CD8-positive, alpha-beta memory T cell (primary cell): ENCODE measurements around the gene TTLL9. TPM values are rescaled to one million over a fixed set of nuclear protein-coding genes. Genes with fewer than 3 reads are reported as not detected.

Source experiments
- CTCF ChIA-PET: fragments of 350-600 bp; sonication (Branson Sonifier 250); formaldehyde crosslinking; loops from one replicate; lab custom pipeline; 2021; ENCODE audit warnings: antibody characterized with exemption; lab: Charles Lee
- POLR2A ChIA-PET: fragments of 350-600 bp; sonication (Branson Sonifier 250); formaldehyde crosslinking; loops from one replicate; lab custom pipeline; 2021; ENCODE audit warnings: antibody characterized with exemption; lab: Charles Lee
- DNase-seq, 5 donors: peaks; one replicate each; pipeline versions ENCODE4 v3.0.0 to v3.0.0-alpha.2; 2020 to 2022; ENCODE audit warnings: mixed read lengths in 1 of 5
- H3K27ac ChIP-seq: one replicate; pipeline ENCODE4 v1.7.0; 2013; ENCODE audit warnings: low read depth, mild to moderate bottlenecking, low read length, moderate library complexity
- H3K27me3 ChIP-seq: 2 replicates; pipeline ENCODE4 v1.7.0; 2013; ENCODE audit warnings: low read length, mild to moderate bottlenecking; ENCODE audit not compliant: insufficient read depth, poor library complexity, severe bottlenecking
- H3K36me3 ChIP-seq: 2 replicates; pipeline ENCODE4 v1.7.0; 2013; ENCODE audit warnings: mild to moderate bottlenecking, low read length, moderate library complexity; ENCODE audit not compliant: insufficient read depth
- H3K4me1 ChIP-seq: 2 replicates; pipeline ENCODE4 v1.7.0; 2013; ENCODE audit warnings: mild to moderate bottlenecking, low read length, moderate library complexity; ENCODE audit not compliant: insufficient read depth
- H3K4me3 ChIP-seq: 2 replicates; pipeline ENCODE4 v1.7.0; 2013; ENCODE audit warnings: mild to moderate bottlenecking, low read length
- H3K9me3 ChIP-seq: 2 replicates; pipeline ENCODE4 v1.7.0; 2013; ENCODE audit warnings: mild to moderate bottlenecking, low read length
- H3K27ac Mint-ChIP-seq, 8 donors: one replicate each; pipeline ENCODE4 v1.8.0; 2020 to 2021; ENCODE audit warnings: mixed read lengths in 8 of 8, mild to moderate bottlenecking in 6 of 8, inconsistent platforms in 3 of 8, moderate library complexity in 3 of 8
- H3K27me3 Mint-ChIP-seq, 2 donors: one replicate each; pipeline ENCODE4 v1.8.0; 2020 to 2021; ENCODE audit warnings: mixed read lengths in 2 of 2, mild to moderate bottlenecking in 1 of 2, moderate library complexity in 1 of 2
- H3K36me3 Mint-ChIP-seq, 3 donors: one replicate each; pipeline ENCODE4 v1.8.0; 2020 to 2021; ENCODE audit warnings: mixed read lengths in 3 of 3, inconsistent platforms in 1 of 3, mild to moderate bottlenecking in 1 of 3
- H3K4me1 Mint-ChIP-seq, 3 donors: one replicate each; pipeline ENCODE4 v1.8.0; 2020 to 2021; ENCODE audit warnings: mixed read lengths in 3 of 3, inconsistent platforms in 1 of 3, mild to moderate bottlenecking in 1 of 3
- H3K4me3 Mint-ChIP-seq, 7 donors: one replicate each; pipeline ENCODE4 v1.8.0; 2020 to 2021; ENCODE audit warnings: mixed read lengths in 7 of 7, mild to moderate bottlenecking in 6 of 7, moderate library complexity in 4 of 7, inconsistent platforms in 2 of 7
- H3K9me3 Mint-ChIP-seq, 5 donors: one replicate each; pipeline ENCODE4 v1.8.0; 2020 to 2022; ENCODE audit warnings: mixed read lengths in 5 of 5, mild to moderate bottlenecking in 3 of 5, moderate library complexity in 2 of 5, inconsistent platforms in 1 of 5
- polyA plus RNA-seq: library from polyadenylated mRNA; unstranded; fragments of 300-500 nt; fragmentation: Illumina TruSeq; gene quantifications from one replicate; pipeline ENCODE4 v1.2.3, GENCODE V29; 2021
- total RNA-seq, 2 experiments: library from RNA; stranded (reverse); gene quantifications; one replicate each; pipeline ENCODE4 v1.2.3, GENCODE V29; 2021

TTLL9 gene
- total and polyA plus RNA-seq, 3 experiments from 2014 or later, result not detected

DNA sequence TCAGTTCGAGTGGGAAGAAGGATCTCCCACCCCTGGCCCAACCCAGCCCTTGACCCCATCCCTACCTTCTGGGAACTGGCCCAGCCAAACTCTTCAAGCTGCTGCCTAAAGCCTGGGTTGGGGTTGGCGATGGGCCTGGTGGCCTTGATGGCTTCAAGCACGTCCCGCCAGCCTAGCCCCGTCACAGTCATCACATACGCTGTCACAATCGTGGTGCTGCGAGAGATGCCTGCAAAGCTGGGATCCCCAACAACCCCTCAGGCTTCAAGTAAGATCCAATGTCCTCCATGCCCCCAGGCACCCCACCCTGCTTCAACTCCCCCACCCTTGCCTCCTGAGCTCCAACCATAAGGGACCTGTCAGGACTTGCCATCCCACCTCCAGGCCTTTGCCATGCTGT, 7.9 kb upstream of the TTLL9 start:
- POLR2A ChIA-PET, result no interaction called here

DNA sequence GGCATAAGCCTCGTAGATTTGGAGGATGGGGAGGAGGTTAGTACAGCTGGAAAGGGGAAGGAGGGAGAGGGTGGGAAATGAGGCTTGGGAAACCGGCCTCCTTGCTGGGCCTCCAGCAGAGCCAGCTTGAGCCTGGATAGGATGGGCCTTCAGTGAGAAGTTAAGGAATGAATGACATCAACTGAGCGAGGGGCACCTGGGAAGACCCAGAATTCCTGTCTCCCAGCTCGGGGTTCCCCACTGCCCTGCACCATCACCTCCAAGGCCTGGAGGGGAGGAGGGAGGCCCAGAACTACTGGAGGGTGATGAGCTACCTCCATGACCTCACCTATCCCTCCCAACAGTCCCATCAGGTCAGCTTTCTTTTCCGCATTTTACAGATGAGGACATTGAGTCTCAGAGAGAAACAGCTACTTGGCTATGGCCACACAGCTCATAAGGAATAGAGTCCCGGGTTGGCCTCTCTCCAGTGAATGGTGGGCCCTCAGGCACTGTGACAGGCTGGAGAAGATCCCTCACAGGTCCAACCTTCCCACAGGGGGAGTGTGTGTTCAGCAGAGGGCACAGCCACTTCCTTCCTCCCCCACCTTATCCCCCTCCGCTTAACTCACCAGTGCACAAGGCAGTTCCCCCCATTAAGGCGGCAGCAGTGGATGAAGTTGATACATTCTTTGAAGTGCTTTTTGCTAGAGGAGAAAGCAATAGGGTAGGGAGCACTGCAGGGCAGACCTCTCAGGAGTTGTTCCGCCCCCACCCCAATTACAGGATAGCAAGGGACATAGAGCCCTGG, 6.9 kb upstream of the TTLL9 start:
- no peaks in the 10 kb centered on the region for H3K9me3 Mint-ChIP-seq
- Histone ChIP-seq H3K36me3 (no peaks in the 10 kb centered on the region), H3K9me3 (no peaks in the 10 kb centered on the region), H3K27ac (no peak overlapping the region), H3K4me1 (peaks cover 7% of the 10 kb centered on the region), H3K27me3 (no peaks in the 10 kb centered on the region), H3K4me3 (no peak overlapping the region)
- no peak overlapping the region for H3K27ac Mint-ChIP-seq
- peaks cover 0 to 17% (median 5%) of the 10 kb centered on the region in 3 donors for H3K4me1 Mint-ChIP-seq
- peak overlapping the region in 1 of 7 donors; percentile 8 for H3K4me3 Mint-ChIP-seq
- peaks cover 13 to 16% of the 10 kb centered on the region in 2 donors for H3K27me3 Mint-ChIP-seq
- CTCF ChIA-PET, result interaction anchor here (1.1 to 1.6 kb wide), 2 partner anchors 11 to 17 kb away, joined by 4 read pairs; no protein-coding TSS in a partner anchor
- no peaks in the 10 kb centered on the region for H3K36me3 Mint-ChIP-seq
- POLR2A ChIA-PET, result no interaction called here
- no peak for DNase-seq

More for the DNA sequence above, 7.9 kb upstream of the TTLL9 start:
- Histone ChIP-seq H3K27me3 (peaks cover 7% of the 10 kb centered on the region), H3K9me3 (no peaks in the 10 kb centered on the region), H3K4me3 (no peak overlapping the region), H3K4me1 (peaks cover 7% of the 10 kb centered on the region), H3K36me3 (no peaks in the 10 kb centered on the region), H3K27ac (no peak overlapping the region)
- H3K27ac Mint-ChIP-seq, result peak overlapping the region in 1 of 8 donors; percentile 90
- peak overlapping the region in 3 of 7 donors; percentile 35 to 74 (median 41) for H3K4me3 Mint-ChIP-seq
- DNase-seq, result no peak
- peaks cover 0 to 17% (median 5%) of the 10 kb centered on the region in 3 donors for H3K4me1 Mint-ChIP-seq
- CTCF ChIA-PET, result interaction anchor here (1.1 to 1.6 kb wide), 2 partner anchors 10 to 16 kb away, joined by 4 read pairs; no protein-coding TSS in a partner anchor
- H3K27me3 Mint-ChIP-seq, result peaks cover 11 to 13% of the 10 kb centered on the region in 2 donors
- no peaks in the 10 kb centered on the region for H3K36me3 Mint-ChIP-seq
- H3K9me3 Mint-ChIP-seq, result no peaks in the 10 kb centered on the region

DNA sequence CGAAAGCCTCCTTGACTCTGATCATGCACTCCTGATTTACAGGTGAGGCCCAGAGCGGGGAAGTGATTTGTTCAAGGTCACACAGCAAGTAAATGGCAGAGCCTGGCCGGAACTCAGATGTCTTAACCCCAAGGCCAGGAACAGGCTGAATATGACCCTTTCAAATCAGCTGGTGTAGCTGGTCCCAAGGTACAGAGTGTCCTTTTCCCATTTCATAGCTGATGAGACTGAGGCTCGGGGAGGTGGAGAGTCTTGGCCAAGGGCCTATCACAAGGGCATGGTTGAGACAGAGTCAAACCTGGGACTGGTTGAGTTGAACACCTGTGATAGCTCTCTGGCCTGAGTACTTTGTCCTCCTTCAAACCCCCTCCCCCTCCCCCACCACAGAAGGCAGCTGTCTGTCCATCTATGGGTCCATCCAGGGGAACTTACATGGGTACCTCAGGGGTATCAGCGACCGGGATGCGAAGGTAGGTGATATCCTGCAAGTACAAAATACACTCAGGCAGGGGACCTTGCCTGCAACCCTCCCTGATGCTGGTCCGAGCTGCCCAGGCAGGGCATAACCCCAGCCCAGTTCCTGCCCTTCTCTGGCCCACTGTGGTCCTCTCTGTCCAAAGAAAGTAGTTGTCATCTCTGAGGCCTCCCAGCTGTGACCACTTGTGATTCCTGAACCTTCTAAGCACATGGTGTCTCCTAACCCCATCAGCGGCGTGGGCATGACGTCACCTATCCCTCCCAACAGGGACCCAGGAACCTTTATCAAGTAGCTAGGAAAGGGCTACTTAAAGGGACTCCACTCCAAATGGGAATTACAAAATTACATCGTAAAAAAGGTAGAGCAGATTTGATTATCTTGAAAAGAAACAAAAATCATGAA, 5.7 kb upstream of the TTLL9 start:
- Histone ChIP-seq H3K36me3 (no peaks in the 10 kb centered on the region), H3K27ac (no peak overlapping the region), H3K4me1 (peaks cover 11% of the 10 kb centered on the region), H3K27me3 (peaks cover 11% of the 10 kb centered on the region), H3K9me3 (no peaks in the 10 kb centered on the region), H3K4me3 (no peak overlapping the region)
- DNase-seq, result no peak
- peaks cover 4 to 22% (median 7%) of the 10 kb centered on the region in 3 donors for H3K4me1 Mint-ChIP-seq
- H3K4me3 Mint-ChIP-seq, result no peak overlapping the region
- ChIA-PET POLR2A (no interaction called here), CTCF (interaction anchor here (0.9 to 1.3 kb wide), 2 partner anchors 12 to 87 kb away, joined by 3 read pairs; partner anchors contain the start of gene PDRG1)
- H3K9me3 Mint-ChIP-seq, result peaks cover 0 to 1% (median 0%) of the 10 kb centered on the region in 5 donors
- peak overlapping the region in 1 of 8 donors; percentile 36 for H3K27ac Mint-ChIP-seq
- peaks cover 21 to 27% of the 10 kb centered on the region in 2 donors for H3K27me3 Mint-ChIP-seq
- peaks cover 0 to under 1% (median 0%) of the 10 kb centered on the region in 3 donors for H3K36me3 Mint-ChIP-seq

DNA sequence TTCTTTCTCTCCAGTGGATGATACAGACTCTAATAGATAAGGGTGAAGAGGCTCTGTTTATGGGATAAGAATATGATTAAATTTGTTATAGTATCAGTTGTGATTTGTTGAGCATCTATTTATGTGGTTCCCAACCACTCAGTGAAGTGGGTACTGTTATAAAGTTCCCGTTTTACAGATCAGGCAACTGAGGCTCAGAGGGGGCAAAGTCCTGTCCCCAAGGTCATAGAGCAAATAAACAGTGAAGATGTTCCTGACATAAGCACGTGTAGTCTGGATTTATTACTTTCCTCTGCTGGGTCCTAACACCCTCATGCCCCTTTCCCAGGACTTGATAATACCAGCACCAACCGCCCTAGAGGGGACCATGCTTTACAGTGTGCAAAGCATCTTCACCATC, 4.2 kb upstream of the TTLL9 start:
- peak overlapping the region in 1 of 7 donors; percentile 17 for H3K4me3 Mint-ChIP-seq
- no peak for DNase-seq
- POLR2A ChIA-PET, result no interaction called here

DNA sequence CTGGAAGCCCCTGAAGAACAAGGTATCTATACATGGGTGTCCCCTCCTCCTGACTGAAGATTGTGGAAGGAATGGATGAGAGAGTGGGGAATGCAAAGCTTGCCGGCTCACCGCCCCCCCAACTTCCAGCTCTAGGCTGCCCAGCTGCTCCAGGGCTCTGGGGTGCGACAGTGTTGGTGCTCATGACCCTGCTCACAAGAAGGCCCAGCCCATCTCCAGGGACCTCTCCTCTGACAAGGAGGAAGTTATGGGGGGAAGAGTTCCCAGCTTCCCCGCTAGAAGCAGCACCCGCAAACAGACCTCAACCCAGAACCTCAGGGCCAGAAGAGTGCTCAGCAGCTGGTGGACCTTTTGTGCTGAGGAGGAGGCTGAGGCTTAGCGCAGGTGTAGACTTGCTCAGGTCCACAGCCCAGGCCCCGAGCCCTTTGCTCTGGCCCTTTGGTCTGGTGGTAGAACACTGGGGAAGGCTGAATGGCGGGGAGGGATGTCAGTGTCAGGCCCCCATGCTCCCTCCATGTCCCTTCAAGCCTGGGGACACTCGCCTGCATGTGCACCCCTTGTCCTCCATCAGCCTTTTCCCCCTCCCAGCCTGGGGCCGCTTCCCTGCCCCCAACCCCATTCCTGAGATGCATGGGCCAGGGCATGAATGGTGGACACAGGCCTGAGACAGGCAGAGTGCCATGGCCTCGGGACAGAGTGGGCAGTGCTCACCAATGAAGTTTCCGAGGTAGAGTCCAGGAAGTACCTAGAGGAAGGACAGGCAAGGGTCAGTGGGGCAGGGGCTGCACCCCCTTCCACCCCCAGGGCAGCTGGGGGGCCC, 1.4 kb upstream of the TTLL9 start:
- peaks cover 24% of the 10 kb centered on the region for H3K27me3 ChIP-seq
- ChIA-PET CTCF (interaction anchor here (1.4 kb wide), 1 partner anchor 83 kb away, joined by 3 read pairs; the partner anchor contains the start of gene PDRG1), POLR2A (no interaction called here)
- H3K36me3 ChIP-seq, result no peaks in the 10 kb centered on the region
- H3K36me3 Mint-ChIP-seq, result peaks cover 0 to 2% (median 0%) of the 10 kb centered on the region in 3 donors
- peak overlapping the region; percentile 77 to 91 (median 88) for H3K4me3 Mint-ChIP-seq
- H3K9me3 ChIP-seq, result no peaks in the 10 kb centered on the region
- no peak overlapping the region for H3K27ac Mint-ChIP-seq
- peaks cover 9 to 15% (median 14%) of the 10 kb centered on the region in 3 donors for H3K4me1 Mint-ChIP-seq
- H3K4me1 ChIP-seq, result peaks cover 11% of the 10 kb centered on the region
- H3K27me3 Mint-ChIP-seq, result peaks cover 36 to 43% of the 10 kb centered on the region in 2 donors
- H3K27ac ChIP-seq, result no peak overlapping the region
- H3K4me3 ChIP-seq, result no peak overlapping the region
- DNase-seq, result no peak
- peaks cover 0 to 3% (median 0%) of the 10 kb centered on the region in 5 donors for H3K9me3 Mint-ChIP-seq

More for the DNA sequence above, 4.2 kb upstream of the TTLL9 start:
- peaks cover 27 to 29% of the 10 kb centered on the region in 2 donors for H3K27me3 Mint-ChIP-seq
- Histone ChIP-seq H3K9me3 (no peaks in the 10 kb centered on the region), H3K4me1 (peaks cover 11% of the 10 kb centered on the region), H3K27ac (no peak overlapping the region), H3K27me3 (peaks cover 21% of the 10 kb centered on the region), H3K36me3 (no peaks in the 10 kb centered on the region), H3K4me3 (no peak overlapping the region)
- H3K4me1 Mint-ChIP-seq, result peaks cover 14 to 20% (median 14%) of the 10 kb centered on the region in 3 donors
- H3K27ac Mint-ChIP-seq, result no peak overlapping the region
- H3K36me3 Mint-ChIP-seq, result peaks cover 0 to 2% (median 0%) of the 10 kb centered on the region in 3 donors
- CTCF ChIA-PET, result no interaction called here
- peaks cover 0 to 3% (median 0%) of the 10 kb centered on the region in 5 donors for H3K9me3 Mint-ChIP-seq

DNA sequence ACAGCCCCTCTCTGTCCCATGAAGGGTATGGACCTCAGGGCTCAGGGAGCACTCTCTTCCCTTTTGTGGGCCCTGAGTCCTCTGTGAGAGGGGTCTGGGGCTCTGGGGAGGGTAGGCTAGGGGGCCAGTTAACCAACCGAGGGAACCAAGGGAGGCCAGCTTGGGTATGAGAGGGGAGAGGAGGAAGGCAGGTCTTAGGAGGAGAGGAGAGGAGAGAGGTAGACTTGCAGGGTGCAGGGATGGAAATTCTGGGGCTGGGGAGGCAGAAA, 827 bp upstream of the TTLL9 start:
- CTCF ChIA-PET, result interaction anchor here (1.4 kb wide), 1 partner anchor 82 kb away, joined by 3 read pairs; the partner anchor contains the start of gene PDRG1
- Histone ChIP-seq H3K4me1 (peaks cover 11% of the 10 kb centered on the region), H3K9me3 (no peaks in the 10 kb centered on the region), H3K36me3 (no peaks in the 10 kb centered on the region), H3K27me3 (peaks cover 24% of the 10 kb centered on the region), H3K27ac (no peak overlapping the region), H3K4me3 (peak overlapping the region; percentile 32)
- Mint-ChIP-seq H3K27me3 (peaks cover 36 to 43% of the 10 kb centered on the region in 2 donors), H3K36me3 (peaks cover 0 to 2% (median 0%) of the 10 kb centered on the region in 3 donors), H3K4me3 (peak overlapping the region; percentile 77 to 91 (median 88)), H3K4me1 (peaks cover 9 to 15% (median 14%) of the 10 kb centered on the region in 3 donors), H3K27ac (peak overlapping the region in 4 of 8 donors; percentile 49 to 82 (median 58)), H3K9me3 (peaks cover 0 to 3% (median 0%) of the 10 kb centered on the region in 5 donors)
- POLR2A ChIA-PET, result no interaction called here
- no peak for DNase-seq
